K562 (cell line): Measurements from ENCODE around the gene PCNX3. TPM values are rescaled to one million over a fixed set of nuclear protein-coding genes. Genes with fewer than 3 reads are reported as not detected.

Source experiments
- ATAC-seq: fragments of 200-7000 bp; cut with Tn5 transposase; 3 replicates; pipeline ENCODE4 v1.9.1; 2020; ENCODE audit warnings: moderate library complexity
- BruUV-seq: library from RNA; stranded (reverse); fragments of 400-500 nt; replicated peaks from 2 replicates; lab custom pipeline; 2021; lab: Mats Ljungman, UMichigan
- CTCF ChIA-PET: fragments of 300-600 bp; formaldehyde crosslinking; extraction: SDS; loops from one replicate; lab custom pipeline; 2021; ENCODE audit warnings: low intra/inter-chr PET ratio; lab: Yijun Ruan, JAX
- POLR2A ChIA-PET: fragments of 300-600, 350-650 bp; sonication (Branson Sonifier 250); formaldehyde crosslinking; extraction: SDS; loops from one replicate; lab custom pipeline; 2021; ENCODE audit warnings: antibody characterized with exemption, inconsistent platforms; lab: Yijun Ruan, JAX
- DNase-seq, 4 experiments: peaks; one replicate each; pipeline versions ENCODE4 v3.0.0 to v3.0.0-alpha.2; 2011 to 2018; ENCODE audit warnings: low spot score in 3 of 4, mixed read lengths in 3 of 4; ENCODE audit errors: extremely low read depth in 1 of 4
- FAIRE-seq: peaks from 2 replicates; lab custom pipeline; 2011; peaks lifted over from hg19 to GRCh38; lab: Jason Lieb, UNC
- H2AFZ ChIP-seq: 2 replicates; pipeline ENCODE4 v1.6.0; 2011; ENCODE audit warnings: low read depth, low read length, control low read depth, inconsistent platforms
- H3K27ac ChIP-seq: fragments of 200-600 bp; 3 replicates; pipeline ENCODE4 v1.8.0; 2011; ENCODE audit warnings: low read depth, mild to moderate bottlenecking, control low read depth, inconsistent platforms, low read length, moderate library complexity, mixed read lengths; ENCODE audit errors: extremely low read depth
- H3K27me3 ChIP-seq, 2 experiments: fragments of 300-600 bp in 1 of 2; 2 replicates in 1 of 2; 3 replicates in 1 of 2; pipeline versions ENCODE4 v1.6.0 to v1.8.0; 2011; ENCODE audit warnings: inconsistent platforms in 2 of 2, low read length in 2 of 2, mild to moderate bottlenecking in 1 of 2, mixed read lengths in 1 of 2, moderate library complexity in 1 of 2; ENCODE audit not compliant: control insufficient read depth in 2 of 2, insufficient read depth in 2 of 2
- H3K36me3 ChIP-seq: fragments of 300-600 bp; 3 replicates; pipeline ENCODE4 v1.8.0; 2011; ENCODE audit warnings: mild to moderate bottlenecking, low read length, inconsistent platforms; ENCODE audit not compliant: control insufficient read depth, insufficient read depth
- H3K4me1 ChIP-seq, 2 experiments: fragments of 200-600 bp in 1 of 2; replicated peaks in 1 of 2; 2 replicates in 1 of 2; 3 replicates in 1 of 2; pipeline versions ENCODE4 v1.5.1 to v1.8.0; 2011; ENCODE audit warnings: inconsistent platforms in 2 of 2, low read length in 2 of 2, mild to moderate bottlenecking in 1 of 2, mixed read lengths in 1 of 2, moderate library complexity in 1 of 2; ENCODE audit not compliant: control insufficient read depth in 2 of 2, insufficient read depth in 2 of 2
- H3K4me2 ChIP-seq: 2 replicates; pipeline ENCODE4 v1.6.1; 2011; ENCODE audit warnings: low read length, control low read depth, inconsistent platforms, mixed read lengths; ENCODE audit not compliant: insufficient read depth
- H3K4me3 ChIP-seq: fragments of 200-600 bp; sonication (generic), shearing (Covaris generic); 2 replicates; pipeline ENCODE4 v1.5.1; 2016; ENCODE audit warnings: control low read depth, inconsistent platforms
- H3K79me2 ChIP-seq: fragments of 200-600 bp; 3 replicates; pipeline ENCODE4 v1.8.0; 2011; ENCODE audit warnings: low read length, inconsistent platforms; ENCODE audit not compliant: control insufficient read depth, insufficient read depth
- H3K9ac ChIP-seq, 2 experiments: 2 replicates each; pipeline versions ENCODE4 v1.6.0 to v1.6.1; 2011; ENCODE audit warnings: low read depth in 2 of 2, low read length in 2 of 2, control low read depth in 1 of 2, inconsistent platforms in 1 of 2, mild to moderate bottlenecking in 1 of 2, mixed read lengths in 1 of 2; ENCODE audit not compliant: insufficient read depth in 1 of 2
- H3K9me1 ChIP-seq: one replicate; pipeline ENCODE4 v1.6.0; 2011; ENCODE audit warnings: inconsistent platforms, mild to moderate bottlenecking, low read length, moderate library complexity; ENCODE audit not compliant: control insufficient read depth, insufficient read depth
- H3K9me3 ChIP-seq: replicated peaks from 2 replicates; pipeline ENCODE4 v1.5.1; 2011; ENCODE audit warnings: low read depth, low read length, inconsistent platforms; ENCODE audit not compliant: control insufficient read depth, insufficient read depth
- H4K20me1 ChIP-seq: replicated peaks from 2 replicates; pipeline ENCODE4 v1.6.1; 2011; ENCODE audit warnings: low read length, inconsistent platforms, mixed read lengths; ENCODE audit not compliant: control insufficient read depth, insufficient read depth
- ARID1B ChIP-seq: fragments of 450-650 bp; IDR thresholded peaks from 2 replicates; pipeline ENCODE4 v1.6.1; 2016; ENCODE audit warnings: antibody characterized with exemption, mild to moderate bottlenecking, inconsistent platforms
- ATF7 ChIP-seq: fragments of 450-650 bp; IDR thresholded peaks from 2 replicates; pipeline ENCODE4 v1.7.1; 2014; ENCODE audit warnings: mild to moderate bottlenecking, moderate library complexity
- CCAR2 ChIP-seq: fragments of 200-400 bp; formaldehyde crosslinking; IDR thresholded peaks from 2 replicates; pipeline ENCODE4 v1.6.1; 2017; ENCODE audit warnings: mild to moderate bottlenecking, low read depth, low read length
- CHCHD3 ChIP-seq: fragments of 250-450 bp; sonication (Bioruptor Pico); IDR thresholded peaks from 2 replicates; pipeline ENCODE4 v2.1.2; 2022; ENCODE audit warnings: mild to moderate bottlenecking
- CREB1 ChIP-seq, 2 experiments: sonication (generic) in 1 of 2; formaldehyde crosslinking in 1 of 2; IDR thresholded peaks; 2 replicates each; pipeline versions ENCODE4 v1.6.1 to v1.8.0; 2012 to 2022; ENCODE audit warnings: inconsistent platforms in 1 of 2, mild to moderate bottlenecking in 1 of 2, missing genetic modification reagents in 1 of 2, moderate library complexity in 1 of 2
- CTBP1 ChIP-seq: fragments of 450-650 bp; IDR thresholded peaks from 2 replicates; pipeline ENCODE4 v1.6.1; 2016; ENCODE audit warnings: borderline replicate concordance
- DPF2 ChIP-seq: fragments of 450-650 bp; IDR thresholded peaks from 2 replicates; pipeline ENCODE4 v1.6.1; 2016
- E2F8 ChIP-seq: fragments of 450-650 bp; IDR thresholded peaks from 2 replicates; pipeline ENCODE4 v1.7.1; 2018; ENCODE audit warnings: mild to moderate bottlenecking, low read depth; ENCODE audit not compliant: partially characterized antibody
- NCOA1 ChIP-seq: fragments of 450-650 bp; IDR thresholded peaks from 2 replicates; pipeline ENCODE4 v1.6.1; 2016; ENCODE audit warnings: low read depth
- RBFOX2 ChIP-seq: fragments of 200-400 bp; formaldehyde crosslinking; IDR thresholded peaks from 2 replicates; pipeline ENCODE4 v1.6.1; 2017; ENCODE audit warnings: low read depth, mild to moderate bottlenecking, low read length, moderate library complexity
- SMARCE1 ChIP-seq: fragments of 450-650 bp; IDR thresholded peaks from 2 replicates; pipeline ENCODE4 v1.7.1; 2016; ENCODE audit warnings: mild to moderate bottlenecking
- SRSF1 ChIP-seq: fragments of 200-400 bp; formaldehyde crosslinking; IDR thresholded peaks from 2 replicates; pipeline ENCODE4 v1.6.1; 2017; ENCODE audit warnings: mild to moderate bottlenecking, low read depth, low read length, moderate library complexity
- ZZZ3 ChIP-seq: fragments of 450-650 bp; IDR thresholded peaks from 2 replicates; pipeline ENCODE4 v1.6.1; 2016; ENCODE audit warnings: antibody characterized with exemption, mild to moderate bottlenecking, moderate library complexity
- WGBS: fragments of 100-300 bp; shearing (Covaris generic); methylation state at CpG from one replicate; pipeline ENCODE4 v1.1.6; 2016; ENCODE audit warnings: low coverage, mixed read lengths; ENCODE audit not compliant: insufficient coverage; ENCODE audit errors: missing lambda C conversion rate; 5-methylcytosine and 5-hydroxymethylcytosine counted together
- in situ Hi-C: fragments of 300-500 bp; cut with MboI; formaldehyde crosslinking; loops from 4 replicates; pipeline ENCODE4 v1.15.0; 2018; ENCODE audit warnings: inconsistent platforms, mixed read lengths
- intact Hi-C: fragments of 100-400 bp; cut with micrococcal nuclease; formaldehyde crosslinking; loops from 2 replicates; pipeline ENCODE4 v1.14.2; 2022
- polyA plus RNA-seq, 8 experiments: library from polyadenylated mRNA; depleted of rRNA in 4 of 8; stranded (reverse) in 5 of 8; unstranded in 3 of 8; fragments of >200 nt; fragmentation: Nextera tagmentation in 2 of 8; fragmentation: Illumina TruSeq in 1 of 8; extraction: Ambion mirVana in 2 of 8; extraction: Trizol in 1 of 8; gene quantifications; 2 replicates each; pipeline versions ENCODE4 v1.2.1 to v1.2.3, GENCODE V29; 2011 to 2014; ENCODE audit warnings: inconsistent platforms in 1 of 8, missing spikeins in 1 of 8
- total RNA-seq, 7 experiments: library from RNA; depleted of rRNA in 6 of 7; stranded (reverse); fragments of >200 nt in 6 of 7; fragmentation: Illumina TruSeq in 2 of 7; extraction: Trizol in 2 of 7; gene quantifications; 2 replicates each; pipeline versions ENCODE4 v1.2.1 to v1.2.3, GENCODE V29; 2011 to 2021; ENCODE audit warnings: low replicate concordance in 1 of 7

The PCNX3 gene
- total and polyA plus RNA-seq, 9 of the 15 experiments (the other 6 are each of a cell fraction or from before 2014, with no cell fraction given) = 0.11 to 47.8 (median 12.8) TPM

- TF ChIP-seq ATF7 (peak; percentile 66), NCOA1 (0 out of 2 replicates have a peak, but pooled peaks have one; percentile 15), ARID1B (no peak), SRSF1 (no peak), CREB1 (IDR thresholded peaks at IDR 0.05) (no peak), CREB1 (CRISPR knock-in tag; IDR thresholded peaks at IDR 0.05) (peak; percentile 40)
Measured at GRCh38 chr11:65574109-65574810, 41.3 kb upstream of the PCNX3 start (continued).

- peak overlapping the region; percentile 88 for H3K4me3 ChIP-seq
- no peaks in the 10 kb centered on the region; a peak in 1 of 5 replicates for H3K27me3 ChIP-seq
- peaks cover 68% of the 10 kb centered on the region for H3K79me2 ChIP-seq
- peaks cover 5% of the 10 kb centered on the region for H3K9me1 ChIP-seq
- H3K4me1 ChIP-seq = peaks cover 57 to 91% of the 10 kb centered on the region in 2 experiments
- H3K27ac ChIP-seq = peak overlapping the region; percentile 89
- CTCF ChIA-PET = interaction anchor here (0.5 to 6.5 kb wide), 2 partner anchors 34 to 299 kb away, joined by 3 to 63 read pairs; no protein-coding TSS in a partner anchor
- POLR2A ChIA-PET = interaction anchor here (0.7 to 1.8 kb wide), 10 partner anchors 9 to 275 kb away, joined by 3 to 14 read pairs (median 3); partner anchors contain the start of gene MALAT1
- intact Hi-C loops = loop anchor here (1.0 to 5.0 kb wide), 5 partner anchors 13 to 103 kb away; partner anchors contain the start of genes MAP3K11, SCYL1 and SIPA1
- no peaks in the 10 kb centered on the region for H3K9me3 ChIP-seq
- H3K9ac ChIP-seq = peak overlapping the region; percentile 66 to 85
- no TSS peak for BruUV-seq
- peaks cover 6% of the 10 kb centered on the region for H4K20me1 ChIP-seq
- peak; percentile 98 for FAIRE-seq
- peak; percentile 13 for ATAC-seq
- peak overlapping the region; percentile 96 for H3K4me2 ChIP-seq
- 2% methylated on average over 25 of the region's 28 CpGs for WGBS
- in situ Hi-C loops = no loop called here
- DNase-seq = peak in 2 of 4 experiments; percentile 88 to 92
- H2AFZ ChIP-seq = peak overlapping the region; percentile 65
- H3K36me3 ChIP-seq = peaks cover 39% of the 10 kb centered on the region
- TF ChIP-seq E2F8 (peak; percentile 14), DPF2 (peak; percentile 85), CTBP1 (peak; percentile 82; the same call in 1 of the 2 replicates), SMARCE1 (peak; percentile 48; the same call in 1 of the 2 replicates), RBFOX2 (no peak), CCAR2 (0 out of 2 replicates have a peak, but pooled peaks have one; percentile 68), ZZZ3 (no peak), CHCHD3 (CRISPR knock-in tag) (peak; percentile 44; the same call in 1 of the 2 replicates)
Measured at GRCh38 chr11:65574811-65575567, 40.6 kb upstream of the PCNX3 start.
